ENCODE results near the gene LRRN4CL.

DNA sequence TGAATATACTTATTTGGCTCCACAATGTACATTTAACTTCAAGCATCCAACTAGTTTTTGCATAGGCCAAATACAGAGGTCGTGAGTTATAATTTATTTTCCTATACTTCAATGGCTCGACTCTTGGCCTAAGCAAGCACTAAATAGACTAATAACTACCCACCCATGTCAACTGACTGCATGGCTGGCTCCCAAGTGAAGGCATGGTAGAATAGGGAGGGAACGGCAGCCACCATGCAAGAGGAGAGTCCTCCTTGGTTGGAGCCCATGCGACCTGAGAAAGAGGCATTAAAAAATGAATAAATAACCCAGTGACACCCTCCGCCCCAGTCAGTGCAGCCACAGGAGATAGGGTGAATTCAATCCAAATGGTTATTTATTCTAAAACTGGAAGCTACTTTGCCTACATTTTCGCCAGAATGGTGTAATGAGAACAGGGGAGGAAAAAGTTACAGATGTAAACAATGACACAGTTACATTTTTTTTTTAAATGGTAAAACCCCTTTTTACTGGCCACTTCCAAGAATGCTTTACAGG is 23.0 kb upstream of the LRRN4CL start:
- TF ChIP-seq, protein P1, sequence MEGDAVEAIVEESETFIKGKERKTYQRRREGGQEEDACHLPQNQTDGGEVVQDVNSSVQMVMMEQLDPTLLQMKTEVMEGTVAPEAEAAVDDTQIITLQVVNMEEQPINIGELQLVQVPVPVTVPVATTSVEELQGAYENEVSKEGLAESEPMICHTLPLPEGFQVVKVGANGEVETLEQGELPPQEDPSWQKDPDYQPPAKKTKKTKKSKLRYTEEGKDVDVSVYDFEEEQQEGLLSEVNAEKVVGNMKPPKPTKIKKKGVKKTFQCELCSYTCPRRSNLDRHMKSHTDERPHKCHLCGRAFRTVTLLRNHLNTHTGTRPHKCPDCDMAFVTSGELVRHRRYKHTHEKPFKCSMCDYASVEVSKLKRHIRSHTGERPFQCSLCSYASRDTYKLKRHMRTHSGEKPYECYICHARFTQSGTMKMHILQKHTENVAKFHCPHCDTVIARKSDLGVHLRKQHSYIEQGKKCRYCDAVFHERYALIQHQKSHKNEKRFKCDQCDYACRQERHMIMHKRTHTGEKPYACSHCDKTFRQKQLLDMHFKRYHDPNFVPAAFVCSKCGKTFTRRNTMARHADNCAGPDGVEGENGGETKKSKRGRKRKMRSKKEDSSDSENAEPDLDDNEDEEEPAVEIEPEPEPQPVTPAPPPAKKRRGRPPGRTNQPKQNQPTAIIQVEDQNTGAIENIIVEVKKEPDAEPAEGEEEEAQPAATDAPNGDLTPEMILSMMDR (IDR thresholded peaks at IDR 0.05) = no peak
- no peak for TF ChIP-seq POLR2A (IDR thresholded peaks at IDR 0.05)
